Measurements from ENCODE around the gene AKAP8.

The AKAP8 gene

DNA sequence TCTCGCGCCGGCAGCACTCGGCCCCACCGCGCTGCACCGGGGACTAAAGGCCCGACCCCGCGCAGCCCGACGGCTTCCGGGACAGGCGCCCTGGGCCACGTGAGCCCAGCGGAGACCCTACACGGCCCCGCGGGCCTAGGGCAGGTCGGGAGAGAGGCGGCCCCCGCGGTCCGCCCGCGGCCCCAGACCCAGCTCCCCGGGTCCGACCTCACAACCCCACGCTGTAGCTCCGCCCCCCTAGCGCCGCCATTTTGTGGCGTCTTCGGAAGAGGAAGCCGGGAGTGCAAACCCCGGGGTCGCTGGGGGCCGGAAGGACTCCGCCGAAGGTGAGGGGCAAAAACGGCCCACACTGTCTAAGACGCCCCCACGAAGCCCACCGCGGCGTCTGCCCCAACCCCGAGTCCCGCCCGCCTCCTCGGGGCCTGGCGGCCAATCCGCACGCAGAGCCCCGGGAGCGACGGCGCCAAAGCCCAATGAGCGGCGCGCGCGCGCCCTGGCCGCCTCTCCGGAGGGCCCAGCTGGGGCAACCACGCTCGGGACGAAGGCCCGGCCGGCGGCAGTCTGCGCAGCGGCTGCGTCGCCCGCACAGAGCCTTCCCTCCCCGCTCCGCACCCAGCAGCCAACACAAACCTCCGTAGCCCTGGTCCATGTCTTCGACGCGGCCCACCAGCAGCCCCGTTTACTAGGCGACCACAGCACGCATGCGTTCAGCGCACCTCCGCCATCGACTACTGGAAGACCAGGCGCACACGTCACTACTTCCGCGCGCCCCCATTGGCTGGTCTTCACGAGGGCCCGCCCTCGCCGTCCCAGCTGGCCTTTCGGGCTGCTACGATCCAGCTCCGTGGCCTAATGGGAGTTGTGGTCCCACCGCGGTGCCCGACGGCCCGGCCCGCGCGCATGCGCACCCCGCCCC, at the start of gene AKAP8:
TSS of gene AKAP8 (minus strand) at position 705 of the 916 bp plus-strand sequence. CDS start at position 649, 56 bp downstream.
- H3K9me3 ChIP-seq (ENCODE audit: insufficient read depth, low read length), result no peaks in the 10 kb centered on the region
- peaks cover 29% of the 10 kb centered on the region for H3K36me3 ChIP-seq (ENCODE audit: insufficient read depth, insufficient read length, low read length)

GRCh38 chr19:15427991-15428471, 48.4 kb upstream of the AKAP8 start:
- no peak for DNase-seq (ENCODE audit: low read depth, low spot score)
- TF ChIP-seq SUZ12 (IDR thresholded peaks at IDR 0.05; ENCODE audit: extremely low read depth, insufficient read depth, insufficient read length), result no peak
- Histone ChIP-seq H3K36me3 (ENCODE audit: insufficient read depth, insufficient read length, low read length) (peaks cover 84% of the 10 kb centered on the region), H3K4me3 (ENCODE audit: insufficient read length, low read depth) (no peak overlapping the region), H3K9me3 (ENCODE audit: insufficient read depth, low read length) (peaks cover 13% of the 10 kb centered on the region; the same call in 1 of the 2 replicates), H3K27me3 (ENCODE audit: insufficient read depth, insufficient read length) (no peaks in the 10 kb centered on the region), H3K9ac (ENCODE audit: insufficient read length, low read depth) (no peak overlapping the region), H3K4me1 (ENCODE audit: insufficient read depth, insufficient read length) (peaks cover 16% of the 10 kb centered on the region)

More for the DNA sequence above, at the start of gene AKAP8:
- Histone ChIP-seq H3K4me1 (ENCODE audit: insufficient read depth, insufficient read length) (peaks cover 7% of the 10 kb centered on the region), H3K9ac (ENCODE audit: insufficient read length, low read depth) (peak within 1 kb of the TSS; percentile 100), H3K4me3 (ENCODE audit: insufficient read length, low read depth) (peak within 1 kb of the TSS; percentile 99), H3K27me3 (ENCODE audit: insufficient read depth, insufficient read length) (no peaks in the 10 kb centered on the region)
- DNase-seq (ENCODE audit: low read depth, low spot score), result peak; percentile 95
- no peak for TF ChIP-seq SUZ12 (IDR thresholded peaks at IDR 0.05; ENCODE audit: extremely low read depth, insufficient read depth, insufficient read length)
- TF ChIP-seq YY1 (IDR thresholded peaks at IDR 0.05; ENCODE audit: insufficient read depth, insufficient read length), result peak; percentile 71

GRCh38 chr19:15427350-15427700, 47.7 kb upstream of the AKAP8 start:
- H3K27me3 ChIP-seq (ENCODE audit: insufficient read depth, insufficient read length), result no peaks in the 10 kb centered on the region
- no peak overlapping the region for H3K4me3 ChIP-seq (ENCODE audit: insufficient read length, low read depth)
- TF ChIP-seq ZNF274 (IDR thresholded peaks at IDR 0.05; ENCODE audit: low read depth, low read length), result no peak
- TF ChIP-seq SUZ12 (IDR thresholded peaks at IDR 0.05; ENCODE audit: extremely low read depth, insufficient read depth, insufficient read length), result no peak
- TF ChIP-seq YY1 (IDR thresholded peaks at IDR 0.05; ENCODE audit: insufficient read depth, insufficient read length), result no peak
- H3K9ac ChIP-seq (ENCODE audit: insufficient read length, low read depth), result no peak overlapping the region
- no peak for DNase-seq (ENCODE audit: low read depth, low spot score)
- peaks cover 91% of the 10 kb centered on the region for H3K36me3 ChIP-seq (ENCODE audit: insufficient read depth, insufficient read length, low read length)
- H3K9me3 ChIP-seq (ENCODE audit: insufficient read depth, low read length), result peaks cover 14% of the 10 kb centered on the region; the same call in 1 of the 2 replicates
- H3K4me1 ChIP-seq (ENCODE audit: insufficient read depth, insufficient read length), result peaks cover 16% of the 10 kb centered on the region

DNA sequence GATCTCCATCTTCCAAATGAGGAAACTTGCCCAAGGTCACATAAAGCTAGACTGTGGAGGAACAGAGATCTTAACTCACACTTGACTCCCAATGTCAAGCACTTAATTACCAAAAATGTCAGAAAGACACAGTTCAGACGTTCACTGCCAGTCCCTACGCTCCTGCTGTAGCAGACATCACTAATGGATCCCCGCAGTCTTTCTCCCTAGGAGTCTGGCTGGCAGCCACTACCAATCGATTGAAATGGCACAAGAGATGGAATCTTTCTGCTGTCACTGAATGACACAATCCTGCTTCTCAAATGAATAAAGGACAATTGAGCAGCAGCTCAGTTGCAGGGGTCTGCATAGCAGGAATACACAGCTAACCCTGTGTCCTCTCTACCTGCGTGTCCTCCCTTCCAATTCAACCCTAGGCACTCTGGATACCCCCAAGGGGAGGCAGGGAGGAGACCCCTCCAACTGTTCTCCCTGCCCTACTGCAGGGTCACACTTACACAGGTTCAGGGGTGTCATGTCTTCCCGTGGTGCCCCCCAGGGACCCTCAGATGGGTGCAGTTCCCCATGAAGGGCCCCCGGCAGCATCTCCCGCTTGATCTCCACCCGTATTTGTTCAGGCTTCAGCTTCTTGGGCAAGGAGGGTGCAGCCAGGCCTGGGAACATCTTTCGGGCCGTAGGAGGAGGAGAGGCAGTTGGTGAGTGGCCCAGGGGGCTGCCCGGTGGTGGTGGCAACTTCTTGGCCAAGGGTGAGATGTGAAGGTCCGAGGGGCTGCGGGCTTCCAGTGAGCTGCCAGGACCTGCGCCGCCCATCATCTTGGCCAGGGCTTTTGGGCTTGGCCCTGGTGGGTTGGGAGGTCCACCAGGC, 47.1 kb upstream of the AKAP8 start:
- TF ChIP-seq SUZ12 (IDR thresholded peaks at IDR 0.05; ENCODE audit: extremely low read depth, insufficient read depth, insufficient read length), result no peak
- no peak for TF ChIP-seq ZNF274 (IDR thresholded peaks at IDR 0.05; ENCODE audit: low read depth, low read length)
- TF ChIP-seq YY1 (IDR thresholded peaks at IDR 0.05; ENCODE audit: insufficient read depth, insufficient read length), result no peak
- DNase-seq (ENCODE audit: low read depth, low spot score), result no peak
- Histone ChIP-seq H3K9ac (ENCODE audit: insufficient read length, low read depth) (no peak overlapping the region), H3K4me1 (ENCODE audit: insufficient read depth, insufficient read length) (peaks cover 16% of the 10 kb centered on the region), H3K4me3 (ENCODE audit: insufficient read length, low read depth) (no peak overlapping the region), H3K36me3 (ENCODE audit: insufficient read depth, insufficient read length, low read length) (peaks cover 96% of the 10 kb centered on the region), H3K9me3 (ENCODE audit: insufficient read depth, low read length) (peaks cover 14% of the 10 kb centered on the region; the same call in 1 of the 2 replicates), H3K27me3 (ENCODE audit: insufficient read depth, insufficient read length) (no peaks in the 10 kb centered on the region)

DNA sequence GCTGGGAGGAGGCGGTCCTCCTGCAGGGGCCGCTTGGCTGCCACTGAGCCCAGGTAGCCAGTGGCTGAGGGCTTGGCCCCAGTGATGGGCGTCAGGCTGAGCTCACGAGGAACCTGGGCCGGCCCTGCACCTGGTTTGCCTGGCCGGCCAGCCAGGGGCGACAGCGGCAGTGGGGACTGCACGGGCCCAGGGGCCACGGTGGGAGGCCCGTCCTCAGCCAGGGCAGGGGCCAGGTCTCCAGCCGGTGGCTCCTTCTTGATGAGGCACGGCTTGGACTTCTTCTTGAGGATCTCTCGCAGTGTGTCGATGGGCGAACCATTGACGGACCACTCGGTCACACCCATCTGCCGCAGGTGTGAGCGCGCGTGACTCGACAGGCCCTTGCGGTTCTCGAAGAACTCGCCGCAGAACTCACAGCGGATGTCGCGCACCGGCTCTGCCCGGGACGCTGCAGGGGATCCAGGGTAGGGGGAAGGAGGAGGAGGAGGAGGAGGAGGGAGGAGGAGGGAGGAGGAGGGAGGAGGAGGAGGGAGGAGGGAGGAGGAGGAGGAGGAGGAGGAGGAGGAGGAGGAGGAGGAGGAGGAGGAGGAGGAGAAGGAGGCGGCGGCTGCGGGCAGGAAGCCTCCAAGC, 45.8 kb upstream of the AKAP8 start:
- no peak for TF ChIP-seq YY1 (IDR thresholded peaks at IDR 0.05; ENCODE audit: insufficient read depth, insufficient read length)
- TF ChIP-seq SUZ12 (IDR thresholded peaks at IDR 0.05; ENCODE audit: extremely low read depth, insufficient read depth, insufficient read length), result no peak
- no peak for TF ChIP-seq ZNF274 (IDR thresholded peaks at IDR 0.05; ENCODE audit: low read depth, low read length)
- Histone ChIP-seq H3K4me3 (ENCODE audit: insufficient read length, low read depth) (no peak overlapping the region), H3K36me3 (ENCODE audit: insufficient read depth, insufficient read length, low read length) (peaks cover 93% of the 10 kb centered on the region), H3K27me3 (ENCODE audit: insufficient read depth, insufficient read length) (no peaks in the 10 kb centered on the region), H3K4me1 (ENCODE audit: insufficient read depth, insufficient read length) (peaks cover 5% of the 10 kb centered on the region), H3K9ac (ENCODE audit: insufficient read length, low read depth) (no peak overlapping the region), H3K9me3 (ENCODE audit: insufficient read depth, low read length) (peaks cover 14% of the 10 kb centered on the region; the same call in 1 of the 2 replicates)
- DNase-seq (ENCODE audit: low read depth, low spot score), result no peak

- no peak for DNase-seq (ENCODE audit: low read depth, low spot score)
- Histone ChIP-seq H3K4me3 (ENCODE audit: insufficient read length, low read depth) (no peak overlapping the region), H3K9me3 (ENCODE audit: insufficient read depth, low read length) (peaks cover 14% of the 10 kb centered on the region; the same call in 1 of the 2 replicates), H3K4me1 (ENCODE audit: insufficient read depth, insufficient read length) (peaks cover 2% of the 10 kb centered on the region), H3K27me3 (ENCODE audit: insufficient read depth, insufficient read length) (no peaks in the 10 kb centered on the region), H3K36me3 (ENCODE audit: insufficient read depth, insufficient read length, low read length) (peaks cover 87% of the 10 kb centered on the region), H3K9ac (ENCODE audit: insufficient read length, low read depth) (no peak overlapping the region)
- TF ChIP-seq YY1 (IDR thresholded peaks at IDR 0.05; ENCODE audit: insufficient read depth, insufficient read length) (no peak), ZNF274 (IDR thresholded peaks at IDR 0.05; ENCODE audit: low read depth, low read length) (no peak), SUZ12 (IDR thresholded peaks at IDR 0.05; ENCODE audit: extremely low read depth, insufficient read depth, insufficient read length) (no peak)
These were observed 45.2 kb upstream of the AKAP8 start for GRCh38 chr19:15424692-15425272.

Measured in NT2/D1 (cell line).